ENCODE measurements around the gene C17orf114.
"Not testable (repeated sequence)": the region's sequence is repeated elsewhere in the genome, so short reads cannot be mapped to it uniquely, and the experiment has no call there.

Gene C17orf114

DNA sequence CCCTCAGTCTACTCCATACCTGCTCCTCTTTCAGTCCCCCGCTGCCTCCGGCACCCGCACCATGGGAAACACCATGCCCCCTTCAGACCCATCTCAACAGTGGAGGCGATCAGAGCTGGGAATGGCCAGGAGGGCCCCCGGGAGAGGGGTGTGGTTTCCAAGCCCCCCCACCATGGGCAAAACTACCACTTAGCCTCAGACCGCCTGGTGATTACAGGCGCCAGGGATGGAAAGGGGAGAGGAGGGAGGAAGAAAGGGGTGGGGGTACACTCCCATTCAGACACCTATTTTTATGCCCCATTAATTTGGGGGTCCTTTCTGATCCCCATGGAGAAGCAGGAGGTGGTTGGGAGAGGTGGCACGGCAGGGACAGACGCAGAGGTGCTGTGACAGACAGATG lies at the start of gene C17orf114:
TSS of gene C17orf114 (minus strand) at position 101 of the 400 bp plus-strand sequence.
- no peak for DNase-seq (ENCODE audit: low spot score)

DNA sequence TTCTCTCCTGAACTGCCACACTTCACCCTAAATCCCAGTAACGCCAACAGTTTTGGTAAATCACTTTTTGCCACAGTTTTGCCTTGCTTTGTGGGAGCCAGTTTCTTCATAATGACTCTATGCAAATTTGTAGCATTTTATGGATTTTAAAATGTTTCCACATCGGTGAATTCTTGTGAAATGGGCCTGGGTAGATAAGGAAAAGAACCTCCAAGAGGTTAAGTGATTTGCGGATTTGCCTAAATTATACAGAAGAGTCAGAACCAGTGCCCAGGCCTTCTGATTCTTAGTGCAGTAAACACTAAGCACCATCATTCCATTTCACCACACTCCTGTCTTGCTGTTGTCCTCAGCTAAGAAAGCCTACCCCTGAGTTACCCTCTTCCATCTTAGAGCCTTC lies 49.0 kb upstream of the C17orf114 start:
- no peak for DNase-seq (ENCODE audit: low spot score)

DNA sequence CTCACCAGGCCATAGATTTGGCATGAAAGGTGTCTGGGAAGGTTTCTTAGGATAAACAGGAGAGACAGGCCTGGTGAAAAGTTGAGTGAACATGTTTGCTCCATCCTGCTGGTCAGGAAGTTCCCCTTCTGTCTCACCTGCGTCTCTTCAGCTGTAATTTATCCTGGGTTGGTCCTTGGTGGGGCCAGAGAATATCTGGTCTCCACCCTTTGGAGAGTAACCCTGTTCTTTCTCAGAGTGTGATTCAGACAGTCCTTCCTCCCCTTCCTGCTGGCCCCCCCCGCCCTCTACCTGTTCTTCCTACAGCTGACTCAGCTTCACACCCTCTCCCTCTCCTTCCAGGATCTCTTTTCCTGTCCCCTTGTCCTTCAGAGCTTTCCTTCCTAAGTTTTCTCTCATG lies 48.1 kb upstream of the C17orf114 start:
- no peak for DNase-seq (ENCODE audit: low spot score)

DNA sequence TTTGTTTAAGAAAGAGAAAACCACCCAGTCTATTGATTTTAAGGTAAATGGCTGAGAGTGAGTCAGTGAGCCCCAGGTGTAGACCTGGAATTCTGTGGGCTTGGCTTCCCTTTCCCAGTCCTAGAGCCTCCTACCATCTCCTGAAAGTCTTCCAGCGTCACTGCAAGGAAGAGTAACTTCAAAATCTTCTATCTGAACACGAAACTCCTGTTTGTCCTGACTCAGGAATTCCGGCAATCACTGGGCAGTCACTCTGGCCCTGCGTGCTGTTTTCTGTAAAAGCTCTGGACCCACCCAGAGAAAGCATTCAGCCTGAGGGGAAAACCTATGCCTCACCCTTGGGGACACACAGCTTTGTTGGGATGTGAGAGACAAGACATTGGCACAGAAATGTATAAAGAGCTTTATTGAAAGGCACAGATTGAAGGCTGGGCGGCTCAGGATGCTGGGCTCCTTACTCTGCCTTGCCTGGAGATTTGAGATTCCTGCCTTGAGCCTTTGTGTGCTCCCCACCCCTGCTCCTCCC lies 46.9 kb upstream of the C17orf114 start:
- DNase-seq (ENCODE audit: low spot score), result no peak

DNA sequence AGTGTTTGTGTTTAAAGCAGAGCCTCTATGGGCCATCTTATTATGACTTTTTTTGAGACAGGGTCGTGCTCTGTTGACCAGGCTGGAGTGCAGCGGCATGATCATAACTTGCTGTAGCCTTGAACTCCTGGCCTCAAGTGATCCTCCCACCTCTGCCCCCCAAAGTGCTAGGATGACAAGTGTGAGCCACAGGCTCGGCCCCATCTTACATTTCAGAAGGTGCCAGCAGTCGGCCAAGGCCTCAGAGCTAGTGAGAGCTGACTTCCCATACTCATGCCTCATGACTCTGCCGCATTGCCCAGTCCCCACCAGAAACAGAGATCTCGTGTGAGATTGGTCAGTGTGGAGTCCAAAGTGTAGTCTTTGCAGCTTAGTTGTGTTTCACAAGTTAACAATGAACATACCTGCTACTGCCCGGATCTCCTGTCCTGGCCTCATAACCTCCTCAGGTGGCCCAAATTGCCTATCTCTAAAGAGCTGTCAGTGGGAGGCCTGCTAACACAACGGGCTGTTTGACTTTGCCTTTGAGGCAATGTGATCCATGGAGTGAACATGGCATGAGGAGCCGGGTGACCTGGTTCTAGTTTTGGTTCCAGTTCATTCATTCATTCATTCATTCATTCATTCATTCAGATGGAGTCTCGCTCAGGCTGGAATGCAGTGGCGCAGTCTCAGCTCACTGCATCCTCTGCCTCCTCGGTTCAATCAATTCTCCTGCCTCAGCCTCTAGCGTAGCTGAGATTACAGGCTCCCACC lies 44.7 kb upstream of the C17orf114 start:
- no peak for DNase-seq (ENCODE audit: low spot score)

DNA sequence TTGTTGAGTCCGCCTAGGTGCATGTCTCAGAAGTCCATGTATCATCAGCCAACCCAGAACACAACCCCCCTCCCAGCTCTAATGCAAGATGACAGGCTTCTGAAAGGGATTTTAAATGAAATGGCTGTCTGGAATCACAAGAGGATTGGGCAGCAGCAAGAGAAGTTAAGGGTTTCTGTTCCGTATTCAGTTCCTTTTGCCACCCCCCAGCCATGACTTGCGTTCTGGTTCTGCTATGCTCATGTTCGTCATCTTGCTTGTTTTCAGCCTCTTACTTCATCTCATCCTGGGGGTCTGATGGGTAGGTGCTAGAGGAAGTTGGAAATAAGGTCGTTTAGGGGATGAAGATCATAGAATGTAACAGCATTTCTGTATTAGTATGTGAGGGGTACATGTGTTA lies 43.0 kb upstream of the C17orf114 start:
- peak; percentile 37 for DNase-seq (ENCODE audit: low spot score)

DNA sequence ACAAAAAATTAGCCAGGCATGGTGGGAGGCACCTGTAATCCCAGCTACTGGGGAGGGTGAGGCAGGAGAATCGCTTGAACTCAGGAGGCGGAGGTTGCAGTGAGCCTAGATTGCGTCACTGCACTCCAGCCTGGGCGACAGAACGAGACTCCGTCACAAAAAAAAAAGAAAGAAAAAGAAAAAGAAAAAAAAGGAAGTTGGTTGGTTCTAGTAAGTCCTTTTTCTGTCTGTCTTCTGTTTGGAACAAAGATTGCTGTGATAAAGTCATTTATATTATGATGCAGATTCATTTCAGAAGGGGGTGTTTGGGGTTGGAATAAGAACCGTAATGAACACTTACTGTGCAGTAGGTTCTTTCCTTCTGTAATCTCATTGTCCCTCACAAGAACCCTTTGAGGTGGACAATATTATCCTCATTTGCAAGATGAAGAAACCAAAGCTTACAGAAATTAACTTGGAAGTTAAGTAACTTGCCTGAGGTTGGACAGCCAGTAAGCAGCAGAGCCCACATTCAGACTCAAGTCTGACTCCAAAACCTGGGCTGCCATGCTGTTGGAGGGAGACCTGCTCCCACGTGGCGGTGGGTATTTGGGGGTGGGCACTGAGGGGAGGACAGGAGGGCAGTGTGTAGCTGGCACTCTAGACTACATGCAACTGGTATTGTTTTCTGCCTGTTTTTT lies 41.3 kb upstream of the C17orf114 start:
- no peak for DNase-seq (ENCODE audit: low spot score)

DNA sequence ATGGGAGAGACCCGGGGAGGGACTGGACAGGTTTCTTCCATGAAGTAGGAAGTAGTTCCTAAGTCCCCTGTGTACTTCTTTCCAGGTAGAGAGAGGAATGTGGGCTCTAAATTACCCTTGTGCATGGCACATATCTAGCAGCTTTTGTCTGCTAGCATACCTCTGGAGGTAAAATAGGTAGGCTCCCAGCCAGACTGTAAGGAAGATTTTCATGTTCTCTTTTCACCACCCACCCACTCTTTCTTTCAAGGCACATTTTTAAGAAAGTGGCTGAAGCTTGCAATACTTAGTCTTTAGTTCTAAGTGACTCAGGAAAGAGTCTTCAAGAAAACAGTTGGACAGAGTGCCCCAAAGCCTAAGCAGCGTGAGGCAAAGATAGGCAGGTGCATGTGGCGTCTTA lies 40.2 kb upstream of the C17orf114 start:
- DNase-seq (ENCODE audit: low spot score), result no peak

DNA sequence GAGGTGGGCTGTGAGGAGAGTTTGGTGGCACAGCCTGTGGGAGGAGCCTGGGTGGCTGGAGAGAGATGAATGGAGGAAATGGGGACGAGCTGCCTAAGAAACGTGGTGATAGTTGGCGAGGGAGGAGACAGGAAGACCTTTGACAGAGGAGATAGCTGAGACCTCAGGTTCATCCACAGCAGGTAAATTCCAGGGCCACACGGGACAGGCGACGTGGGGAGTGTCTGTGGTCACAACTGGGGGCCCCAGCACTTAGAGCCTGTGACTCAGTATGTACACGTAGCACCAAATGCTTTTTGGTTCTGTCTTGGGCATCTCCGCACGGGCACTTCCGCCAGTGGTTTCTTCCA lies 38.7 kb upstream of the C17orf114 start:
- no peak for DNase-seq (ENCODE audit: low spot score)

DNA sequence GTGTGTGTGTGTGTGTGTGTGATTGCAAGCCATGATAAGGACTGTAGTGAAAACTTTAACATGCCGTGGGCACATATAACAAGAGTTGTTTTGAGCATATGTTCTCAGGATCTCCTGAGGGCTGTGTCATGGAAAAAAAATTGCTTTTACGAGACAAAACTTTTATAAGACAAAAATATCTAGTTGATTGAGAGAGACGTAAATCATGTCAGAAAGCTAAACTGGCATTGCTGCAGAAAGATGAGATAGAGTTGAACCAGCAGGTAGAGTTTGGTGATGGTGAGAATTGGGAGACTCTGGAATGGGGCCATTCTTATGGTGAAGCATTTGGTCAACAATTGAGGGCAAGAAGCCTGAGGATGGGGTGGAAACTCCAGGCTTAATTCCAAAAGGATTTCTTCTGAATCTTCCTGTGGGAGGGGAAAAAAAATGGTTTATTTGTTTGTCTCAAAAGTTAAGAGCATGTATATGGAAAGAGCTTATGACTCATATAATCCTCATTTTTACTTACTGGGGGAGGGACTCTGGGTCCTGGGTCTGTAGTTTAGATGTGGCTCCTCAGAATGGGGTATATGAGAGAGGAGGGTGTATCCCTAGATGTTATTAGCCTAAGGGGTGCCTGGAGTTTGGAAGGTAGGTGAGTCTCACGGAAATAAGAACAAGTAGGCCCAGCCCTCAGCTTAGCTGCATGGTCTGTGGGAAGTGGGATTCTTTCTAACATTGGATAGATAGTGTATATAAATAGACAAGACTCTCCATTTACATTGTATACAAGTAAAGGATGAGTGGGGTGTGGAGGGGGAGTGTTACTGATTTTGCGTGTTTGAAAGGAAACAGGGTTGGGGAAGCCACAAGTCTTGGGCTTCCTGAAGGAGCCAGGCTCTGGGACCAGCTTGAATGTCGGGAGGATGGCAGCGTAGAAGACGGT lies 38.1 kb upstream of the C17orf114 start:
- no peak for DNase-seq (ENCODE audit: low spot score)

DNA sequence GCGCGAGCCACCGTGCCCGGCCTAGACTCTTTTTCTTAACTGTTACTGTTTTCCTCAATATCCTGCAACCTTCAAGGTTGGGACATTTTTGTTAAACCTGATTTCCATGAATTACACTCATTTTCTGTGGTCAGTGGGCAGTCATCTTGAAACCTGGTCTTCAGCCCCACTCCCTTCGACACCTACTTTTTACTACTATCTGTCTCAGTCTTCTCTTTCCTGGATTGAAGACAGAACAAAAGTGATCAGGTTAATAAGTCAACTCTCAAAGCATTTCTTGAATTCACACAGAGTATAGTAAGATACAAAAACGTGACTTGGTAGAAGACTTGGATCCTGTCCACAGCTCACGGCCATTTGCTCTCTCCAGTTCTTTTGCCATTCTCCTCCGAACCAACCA lies 37.1 kb upstream of the C17orf114 start:
- DNase-seq (ENCODE audit: low spot score), result no peak

DNA sequence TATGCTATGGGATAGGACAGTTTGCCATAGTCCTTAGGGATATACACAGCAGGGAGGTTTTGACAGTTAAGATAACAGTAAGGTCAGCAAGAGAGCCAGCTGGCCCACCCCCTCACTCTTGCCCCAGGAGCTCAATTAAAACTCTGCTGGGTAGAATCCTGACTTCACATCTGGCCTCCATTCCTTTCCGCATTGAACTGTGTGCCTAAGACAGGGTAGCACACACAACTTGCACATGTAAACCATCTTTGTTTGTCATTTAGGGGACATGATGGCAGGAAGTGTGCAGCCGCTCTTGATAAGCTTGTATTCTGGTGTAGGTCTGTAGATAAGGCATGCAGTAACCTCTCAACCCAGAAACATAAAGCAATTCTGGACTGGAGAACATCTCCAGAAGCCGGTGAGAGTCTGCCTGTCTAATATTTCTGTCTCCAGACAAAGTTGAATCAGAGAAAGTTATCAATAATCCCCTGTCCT lies 36.2 kb upstream of the C17orf114 start:
- DNase-seq (ENCODE audit: low spot score), result no peak

DNA sequence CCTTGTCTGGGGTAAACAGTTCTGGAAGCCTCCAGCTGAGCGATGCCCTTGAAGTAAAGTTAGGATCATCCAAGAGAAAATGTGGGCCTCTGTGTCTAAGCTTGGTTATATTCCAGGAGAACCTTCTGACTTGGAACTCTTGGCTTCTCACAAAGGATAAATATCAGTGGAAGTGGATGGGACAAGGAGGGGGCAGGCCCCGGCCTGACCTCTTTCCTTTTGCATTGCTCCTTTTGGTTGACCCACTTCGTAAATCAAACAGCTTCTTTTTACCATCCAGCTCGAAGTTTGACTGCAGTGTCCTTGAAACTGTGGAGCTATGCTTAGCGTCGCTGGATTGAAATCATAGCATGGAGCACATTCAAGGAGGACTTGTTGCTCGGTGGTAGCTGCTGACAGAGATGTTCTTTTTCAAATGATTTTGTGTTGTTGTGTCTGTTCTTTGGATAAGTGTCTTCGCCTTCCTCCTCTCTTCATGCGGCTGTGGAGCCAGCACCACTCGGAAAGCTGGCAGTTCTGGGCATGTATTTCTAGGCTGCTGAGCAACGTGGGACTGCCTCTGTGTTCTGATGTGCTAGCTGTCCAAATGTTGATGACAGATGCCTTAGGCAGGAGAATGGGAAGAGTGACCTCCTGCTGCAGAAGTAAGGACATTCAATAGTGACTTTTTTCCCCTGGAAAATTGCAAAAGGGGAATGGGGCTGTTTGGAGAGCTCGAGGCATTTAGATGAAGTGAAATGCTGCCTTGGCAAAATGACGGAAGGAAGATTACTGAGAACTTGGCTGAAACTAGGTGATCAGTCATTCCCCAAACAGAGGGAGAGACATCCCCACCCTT lies 35.6 kb upstream of the C17orf114 start:
- DNase-seq (ENCODE audit: low spot score), result peak; percentile 69

DNA sequence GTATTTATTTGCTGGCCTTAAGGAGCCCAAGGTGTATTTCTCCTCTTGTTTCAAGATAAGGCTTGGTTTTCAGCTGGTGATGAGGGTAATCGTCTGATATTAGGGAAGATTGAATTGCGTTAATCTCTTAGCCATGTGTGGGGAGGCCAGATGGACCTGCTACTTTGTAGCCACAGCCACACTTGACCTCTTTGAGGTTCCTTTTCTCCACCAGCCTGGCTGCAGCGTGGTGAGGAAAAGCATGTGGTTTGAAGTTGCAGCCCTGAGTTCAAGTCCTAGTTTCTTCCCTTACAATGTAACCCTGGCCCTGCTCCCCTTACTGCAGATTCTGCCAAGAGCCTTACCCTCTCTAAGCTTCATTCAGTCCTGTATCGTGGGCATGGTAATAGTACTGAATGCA lies 34.1 kb upstream of the C17orf114 start:
- no peak for DNase-seq (ENCODE audit: low spot score)

DNA sequence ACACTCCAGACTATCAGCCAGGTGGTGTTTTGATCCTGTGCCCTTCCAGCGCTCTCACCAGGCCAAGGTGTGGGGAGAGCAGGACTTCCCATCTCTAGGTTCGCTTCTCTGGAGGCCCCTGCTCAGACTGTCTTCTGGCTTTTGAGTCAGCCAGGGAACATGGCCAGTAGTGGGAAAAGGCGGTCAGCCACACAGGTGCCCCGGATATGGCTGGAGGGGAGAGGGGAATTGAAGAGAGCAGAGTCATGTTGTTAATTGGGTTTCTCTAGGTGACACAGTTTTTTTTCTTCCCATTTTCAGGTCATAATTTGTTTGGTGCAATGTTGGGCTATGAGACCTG lies 32.5 kb upstream of the C17orf114 start:
- no peak for DNase-seq (ENCODE audit: low spot score)

DNA sequence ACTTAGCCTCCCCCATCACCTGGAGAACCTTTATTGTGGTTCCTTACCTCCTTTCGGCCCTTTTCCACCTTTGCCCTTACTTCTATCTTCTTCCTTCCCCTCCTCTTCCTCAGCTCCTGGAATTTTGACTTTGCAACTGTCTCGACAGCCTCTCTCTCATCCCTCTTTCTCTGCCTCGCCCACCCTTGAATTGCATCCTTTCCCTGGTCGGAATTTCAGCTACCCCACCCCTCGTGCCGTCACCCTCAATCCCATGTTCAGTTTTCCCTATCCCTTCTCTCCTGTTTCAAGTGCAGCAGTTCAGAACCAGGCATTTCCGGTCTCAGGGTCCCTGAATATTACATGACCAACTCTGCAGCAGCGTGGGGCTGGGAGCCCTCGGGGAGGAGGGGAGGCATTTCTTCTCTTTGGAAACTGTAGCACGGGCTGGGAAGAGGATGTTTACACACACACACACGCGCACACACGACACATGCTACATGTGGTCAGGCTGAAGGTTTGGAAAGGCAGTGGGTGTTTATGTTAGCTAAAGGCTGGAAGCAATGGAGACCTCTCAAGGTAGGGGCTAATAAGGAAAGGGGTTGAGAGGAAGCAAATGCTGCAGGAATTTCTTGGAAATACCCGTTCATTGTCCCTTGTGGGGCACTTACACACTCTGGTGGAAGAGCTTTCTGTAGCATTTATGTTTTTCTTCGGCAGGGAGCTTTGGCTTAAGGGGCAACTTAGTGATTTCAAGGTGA lies 32.0 kb upstream of the C17orf114 start:
- peak; percentile 47 for DNase-seq (ENCODE audit: low spot score)

DNA sequence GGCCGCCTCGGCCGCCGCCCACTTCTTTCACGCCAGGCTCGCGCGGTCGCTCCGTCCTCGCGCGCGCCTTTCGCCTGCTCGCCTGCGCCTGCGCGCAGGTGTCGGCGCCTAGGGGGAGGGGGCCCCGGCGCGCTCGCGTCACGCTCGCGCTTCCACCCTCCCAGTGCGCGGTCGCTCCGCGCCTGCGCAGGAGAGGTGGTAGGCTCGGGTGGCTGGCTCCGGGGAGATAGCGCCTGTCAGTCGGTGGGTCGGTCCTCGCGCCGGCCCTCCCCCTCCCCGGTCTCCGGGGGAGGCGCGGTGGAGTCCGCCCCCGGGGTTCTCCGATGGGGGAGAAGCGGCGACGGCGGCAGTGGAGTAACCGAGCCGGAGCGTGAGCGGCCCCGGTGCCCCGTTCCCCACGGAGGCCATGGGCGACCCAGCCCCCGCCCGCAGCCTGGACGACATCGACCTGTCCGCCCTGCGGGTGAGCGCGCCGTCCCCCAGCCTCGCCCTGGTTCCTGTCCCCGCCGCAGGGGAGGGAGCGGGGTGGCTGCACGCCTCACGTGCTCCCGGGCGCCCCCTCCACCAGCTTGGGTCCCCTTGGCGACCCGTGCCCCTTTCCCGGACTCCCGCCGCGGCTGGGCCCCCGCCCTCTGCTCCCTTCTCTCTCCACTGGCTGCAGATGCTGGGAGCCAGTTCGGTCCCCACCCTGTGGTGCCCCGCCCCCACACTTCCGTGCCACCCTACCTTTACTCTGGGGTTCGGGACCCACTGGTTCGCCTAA lies 31.2 kb upstream of the C17orf114 start, which contains the start of gene MINK1:
TSS of gene MINK1 (plus strand) at position 163 of the 763 bp plus-strand sequence. CDS start at position 407, 244 bp downstream.
- DNase-seq (ENCODE audit: low spot score), result peak; percentile 88

DNA sequence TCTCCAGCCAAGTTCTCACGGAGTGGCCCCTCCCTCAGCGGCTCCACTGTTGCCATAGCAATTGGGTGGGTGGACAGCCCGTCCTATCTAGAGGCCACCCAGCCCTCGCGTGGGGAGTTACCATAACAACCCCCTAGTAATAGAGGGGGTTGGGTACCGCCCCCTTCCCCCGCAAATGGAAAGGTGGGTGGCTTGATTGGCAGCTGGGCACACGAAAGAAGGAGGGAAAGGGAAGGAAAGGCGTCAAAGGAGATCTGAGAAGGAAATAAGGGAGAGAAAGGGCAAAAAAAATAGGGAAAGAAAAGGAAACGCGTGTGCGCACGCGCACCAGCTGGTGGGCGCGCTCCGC lies 30.7 kb upstream of the C17orf114 start:
- DNase-seq (ENCODE audit: low spot score), result not testable (repeated sequence)

DNA sequence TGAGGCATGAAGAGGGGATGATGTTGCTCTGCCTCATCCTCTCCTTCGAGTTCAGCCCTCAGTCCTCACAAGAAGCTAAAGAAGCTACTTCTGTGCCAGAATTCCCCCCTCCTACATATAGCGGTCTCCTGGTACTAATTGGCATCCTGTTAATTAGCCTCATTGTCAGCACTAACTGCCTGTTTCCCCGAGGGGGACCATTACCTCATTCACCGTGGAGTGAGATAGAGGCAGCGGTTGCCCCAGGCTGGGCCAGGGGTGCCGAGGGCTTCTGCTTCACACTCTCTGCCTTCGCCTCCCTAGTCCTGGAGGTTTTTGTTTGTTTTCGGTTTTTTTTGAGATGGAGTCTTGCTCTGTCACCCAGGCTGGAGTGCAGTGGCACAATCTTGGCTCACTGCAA lies 25.3 kb upstream of the C17orf114 start:
- DNase-seq (ENCODE audit: low spot score), result no peak
